Fibroblast of skin of right biceps (primary cell): Measurements from ENCODE around the gene RNH1.
A peak's percentile ranks its signal among the peaks of the same experiment; 100 is the strongest.

Experiments used
- DNase-seq: peaks from one replicate; pipeline ENCODE4 v3.0.0-alpha.2; 2013

The RNH1 gene

DNA sequence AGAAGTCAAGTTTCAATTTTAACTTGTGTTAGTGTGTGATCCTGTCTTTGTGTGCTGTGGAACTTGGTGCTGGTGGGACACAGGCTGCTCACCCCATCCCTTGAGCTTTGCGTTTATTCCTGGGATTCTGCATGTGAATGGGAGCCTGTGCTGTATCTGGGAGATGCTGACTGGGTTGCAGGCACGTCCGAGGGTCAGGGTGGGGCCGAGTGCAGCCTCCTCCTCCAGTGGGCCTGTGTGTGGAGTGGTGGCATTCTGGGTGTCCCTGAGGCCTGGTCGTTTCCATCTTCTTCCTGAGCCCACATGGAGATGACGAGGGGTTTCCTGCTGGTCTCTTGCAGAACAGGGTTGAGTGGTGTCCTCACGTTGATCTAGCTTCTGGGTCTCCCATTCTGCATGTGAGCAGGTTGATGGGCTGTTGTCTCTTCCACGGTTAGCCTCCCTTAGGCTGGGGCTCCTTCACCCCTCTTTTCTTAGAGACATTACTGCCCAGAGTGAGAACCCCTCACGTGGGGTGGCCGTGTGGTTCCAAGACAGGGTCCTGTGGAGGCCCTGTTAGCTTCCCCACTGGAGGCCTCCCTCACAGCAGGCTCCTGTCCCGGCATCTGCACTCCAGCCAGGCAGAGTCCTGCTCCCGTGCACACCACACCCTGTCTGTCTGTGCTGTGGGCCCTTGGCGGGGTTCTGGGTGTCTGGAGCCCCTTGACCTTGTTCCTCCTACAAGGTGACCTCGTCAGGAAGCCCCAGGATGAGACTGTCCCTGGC lies 52.1 kb downstream of the RNH1 start:
- no peak for DNase-seq

DNA sequence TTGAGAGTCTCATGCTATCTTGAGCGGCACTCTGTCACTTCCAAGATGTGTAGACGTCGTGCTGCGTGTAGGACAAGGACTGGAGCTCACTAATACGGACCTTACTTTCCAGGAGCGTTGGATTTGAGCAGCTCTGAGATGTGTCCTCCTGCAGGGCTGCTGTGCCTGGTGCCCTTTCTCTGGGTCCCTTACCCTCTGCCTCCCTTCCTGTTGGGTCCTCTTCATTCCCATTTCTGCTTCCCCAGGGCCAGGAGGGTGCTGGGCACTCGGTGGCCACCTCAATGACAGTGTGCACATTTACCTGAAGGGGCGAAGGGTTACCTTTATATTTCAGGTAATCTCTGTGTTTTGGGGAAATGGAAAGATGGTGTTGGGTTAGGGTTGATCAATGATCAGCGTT lies 53.0 kb downstream of the RNH1 start:
- no peak for DNase-seq

DNA sequence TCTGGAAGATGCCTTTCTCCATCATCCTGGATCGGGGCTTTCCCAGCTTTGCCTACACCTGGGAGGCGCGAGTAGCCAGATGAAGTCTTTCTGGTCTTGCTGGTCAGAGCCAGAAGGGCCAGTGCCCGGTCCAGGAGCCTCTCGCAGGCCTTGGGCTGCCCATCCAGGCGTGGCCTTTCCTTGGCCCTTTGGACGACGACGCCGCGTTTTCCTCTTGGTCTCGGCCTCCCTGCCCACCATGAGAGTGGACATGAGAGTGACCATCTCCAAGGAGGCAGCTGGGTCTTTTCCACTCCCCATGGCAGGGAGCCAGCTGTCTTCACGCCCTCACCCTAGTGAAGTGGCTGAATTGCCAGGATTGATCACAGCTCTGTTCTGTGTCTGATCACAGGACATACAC lies 53.5 kb downstream of the RNH1 start:
- DNase-seq, result no peak

DNA sequence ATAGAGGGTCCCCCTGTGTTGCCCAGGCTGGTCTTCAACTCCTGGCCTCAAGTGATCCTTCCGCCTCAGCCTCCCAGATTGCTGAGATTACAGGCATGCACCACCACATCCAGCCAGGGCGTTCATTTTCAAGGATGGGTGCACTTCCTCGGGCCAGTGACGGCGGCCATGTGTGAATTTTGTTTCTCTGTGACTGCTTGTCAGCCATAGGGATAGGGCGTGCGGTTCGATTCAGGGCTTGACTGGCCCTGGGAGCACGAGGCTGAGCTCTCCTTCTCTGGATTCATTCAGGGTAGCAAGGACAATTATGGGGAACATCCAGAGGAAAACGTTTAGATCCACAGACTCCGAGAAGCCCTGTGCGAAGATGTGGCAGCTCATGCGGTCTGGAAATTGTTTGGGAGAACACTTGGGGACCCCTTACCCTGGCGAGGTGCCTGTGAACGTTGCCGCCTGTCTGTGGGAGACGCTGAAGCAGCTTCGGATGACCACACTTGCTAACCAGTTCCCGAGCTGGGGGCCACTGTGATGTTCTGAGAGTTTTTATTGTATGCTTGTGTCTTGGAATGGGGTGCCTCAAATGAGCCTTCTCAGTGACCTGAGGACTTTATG lies 54.0 kb downstream of the RNH1 start:
- DNase-seq, result no peak

DNA sequence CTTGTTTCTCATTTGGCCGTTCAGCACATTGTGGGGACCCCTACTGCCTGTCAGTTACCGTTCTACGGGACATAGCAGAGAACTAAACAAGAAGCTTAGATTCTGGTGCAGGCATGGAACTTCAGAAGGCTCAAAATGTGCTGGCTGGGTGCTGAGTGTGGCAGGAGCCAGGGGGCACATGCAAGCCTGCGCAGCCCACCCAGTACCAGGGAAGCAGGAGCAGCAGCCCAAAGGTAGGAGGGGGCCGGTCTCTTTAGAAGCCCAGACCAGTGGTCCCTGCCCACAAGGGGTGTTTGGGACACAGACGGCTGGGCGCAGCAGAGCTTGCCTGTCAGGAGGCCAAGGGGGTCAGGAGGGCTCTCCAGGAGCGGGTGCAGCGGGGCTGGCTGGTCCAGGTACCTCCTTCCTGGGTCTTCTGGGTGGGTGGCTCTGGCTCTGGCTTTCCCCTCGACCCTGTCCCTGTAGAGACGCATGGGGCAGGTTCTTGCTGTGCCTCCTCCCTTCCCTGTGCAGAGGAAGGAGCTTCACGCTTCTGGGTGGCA lies 54.8 kb downstream of the RNH1 start:
- no peak for DNase-seq

DNA sequence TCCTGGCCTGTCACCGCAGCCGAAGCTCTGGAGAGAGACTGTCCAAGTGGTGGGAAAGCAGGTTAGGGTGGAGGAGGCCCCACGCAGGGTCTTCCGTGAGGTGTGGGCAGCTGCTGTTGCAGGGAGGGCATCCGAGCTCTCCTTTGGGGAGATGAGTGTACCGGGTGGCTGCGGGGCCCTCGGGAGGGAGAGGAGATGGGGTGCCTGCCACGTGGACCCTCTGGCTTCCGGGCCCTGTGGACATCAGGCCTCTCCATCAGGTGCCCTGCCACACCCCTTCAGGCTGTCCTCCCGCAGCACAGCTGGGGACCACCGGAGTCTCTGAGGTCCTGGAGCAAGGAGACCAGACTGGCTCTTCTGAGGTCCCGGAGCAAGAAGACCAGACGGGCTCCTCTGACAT lies 55.3 kb downstream of the RNH1 start:
- DNase-seq, result no peak

DNA sequence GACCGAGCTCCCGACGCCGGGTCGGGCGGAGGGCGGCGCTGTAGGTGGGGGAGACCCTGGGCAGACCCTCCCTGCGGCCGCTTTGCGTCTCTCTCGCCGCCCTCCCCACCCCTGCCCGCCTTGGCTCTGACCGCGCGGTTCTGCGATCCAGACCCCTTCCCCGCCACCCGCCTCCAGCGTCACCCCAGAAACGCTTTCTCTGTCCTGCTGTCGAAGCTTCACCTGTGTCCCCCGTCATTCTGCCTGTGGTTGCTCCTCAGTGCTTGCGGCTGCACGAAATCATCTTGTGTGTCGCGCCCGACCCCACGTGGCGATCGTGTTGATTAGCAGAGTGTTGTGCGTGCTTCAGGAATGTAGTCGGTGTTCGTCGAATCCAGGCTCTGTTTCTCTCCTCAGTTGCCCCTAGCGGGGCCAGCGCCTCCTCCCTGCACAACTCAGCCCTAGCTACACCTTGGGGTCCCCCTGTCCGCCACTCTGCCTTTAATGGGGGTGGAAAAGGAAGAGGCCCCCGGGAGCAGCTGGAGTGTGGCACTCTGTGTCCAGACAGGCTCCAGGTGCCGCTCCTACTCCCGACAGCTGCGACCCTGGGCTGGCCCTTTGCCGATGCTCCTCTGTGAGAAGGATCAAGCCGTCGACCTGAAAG lies 56.1 kb downstream of the RNH1 start:
- peak; percentile 69 for DNase-seq

DNA sequence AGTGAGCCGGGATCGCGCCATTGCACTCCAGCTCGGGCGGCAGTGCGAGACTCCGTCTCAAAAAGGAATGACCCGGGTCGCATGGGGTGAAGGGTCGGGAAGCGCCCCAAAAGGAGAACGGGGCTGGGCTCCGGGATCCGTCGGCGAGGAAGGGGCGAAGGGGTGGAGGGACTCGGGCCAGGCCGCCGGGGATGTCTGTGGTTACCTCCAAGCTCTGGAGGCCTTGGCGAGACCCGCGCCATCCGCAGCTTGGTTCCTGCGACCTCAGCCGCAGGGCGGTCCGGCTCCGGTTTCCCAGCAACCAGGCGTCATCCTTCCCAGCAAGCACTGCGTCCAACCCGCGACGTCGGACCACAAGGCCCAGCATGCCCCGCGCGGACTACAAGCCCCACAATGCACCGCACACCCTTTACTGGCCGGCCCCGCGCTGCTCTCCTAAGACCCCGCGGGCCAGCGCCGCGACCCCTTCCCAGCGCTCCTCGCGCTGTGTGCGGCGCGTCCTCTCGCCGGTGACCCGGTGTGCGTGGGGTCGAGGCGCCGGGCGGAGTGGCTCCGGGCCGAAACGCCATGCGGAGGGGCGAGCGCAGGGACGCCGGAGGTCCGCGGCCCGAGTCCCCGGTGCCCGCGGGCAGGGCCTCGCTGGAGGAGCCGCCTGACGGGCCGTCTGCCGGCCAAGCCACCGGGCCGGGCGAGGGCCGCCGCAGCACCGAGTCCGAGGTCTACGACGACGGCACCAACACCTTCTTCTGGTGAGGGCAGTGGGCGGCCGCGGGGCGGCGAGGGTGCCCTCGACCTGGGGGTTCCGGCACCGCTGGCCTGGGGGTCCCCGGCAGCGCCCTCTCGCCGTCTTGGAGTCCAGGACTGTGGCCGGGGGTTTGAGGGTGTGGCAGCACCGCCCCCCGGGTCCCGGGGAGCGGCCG lies 56.9 kb downstream of the RNH1 start, which contains the start of gene PTDSS2:
Gene PTDSS2, plus strand, starts transcription at position 391 of the 920 bp plus-strand sequence. Its CDS starts 177 bp downstream, at position 568.
- peak; percentile 93 for DNase-seq

DNA sequence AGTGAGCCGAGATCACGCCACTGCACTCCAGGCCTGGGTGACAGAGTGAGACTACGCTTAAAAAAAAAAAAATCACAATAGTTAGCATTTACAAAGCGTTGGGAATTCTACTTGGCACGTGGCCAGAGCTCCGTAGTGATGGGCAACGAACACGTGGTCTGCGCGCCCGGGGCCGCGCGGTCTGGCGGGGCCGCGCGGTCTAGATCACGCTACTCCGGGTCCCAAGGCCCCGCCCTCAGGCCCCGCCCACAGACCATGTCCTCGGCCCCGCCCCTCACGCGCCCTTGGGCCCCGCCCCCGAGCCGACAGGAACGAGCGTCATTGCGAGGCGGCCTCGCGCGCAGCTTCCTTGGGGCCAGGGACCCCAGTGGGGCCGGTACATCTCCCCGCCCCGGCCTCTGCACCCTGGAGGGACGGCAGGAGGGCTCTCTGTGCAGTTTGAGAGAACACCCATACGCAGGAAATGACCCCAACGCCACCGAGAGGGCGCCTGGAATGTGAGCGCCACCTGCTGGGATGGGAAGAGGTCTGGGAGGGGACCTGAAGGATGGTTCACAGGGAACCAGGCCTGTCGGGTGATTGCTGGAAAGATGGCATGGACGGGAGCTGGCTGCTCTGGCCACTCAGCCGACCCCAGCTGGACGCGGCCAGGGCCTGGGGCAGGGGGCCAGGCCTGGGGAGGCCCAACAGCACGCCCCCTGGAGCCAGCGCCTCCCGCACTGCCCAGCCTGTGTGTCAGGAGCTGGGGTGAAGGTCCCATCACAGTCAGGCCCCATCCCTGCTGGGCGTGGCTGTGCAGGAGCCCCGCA lies 58.9 kb downstream of the RNH1 start:
- peak; percentile 90 for DNase-seq

DNA sequence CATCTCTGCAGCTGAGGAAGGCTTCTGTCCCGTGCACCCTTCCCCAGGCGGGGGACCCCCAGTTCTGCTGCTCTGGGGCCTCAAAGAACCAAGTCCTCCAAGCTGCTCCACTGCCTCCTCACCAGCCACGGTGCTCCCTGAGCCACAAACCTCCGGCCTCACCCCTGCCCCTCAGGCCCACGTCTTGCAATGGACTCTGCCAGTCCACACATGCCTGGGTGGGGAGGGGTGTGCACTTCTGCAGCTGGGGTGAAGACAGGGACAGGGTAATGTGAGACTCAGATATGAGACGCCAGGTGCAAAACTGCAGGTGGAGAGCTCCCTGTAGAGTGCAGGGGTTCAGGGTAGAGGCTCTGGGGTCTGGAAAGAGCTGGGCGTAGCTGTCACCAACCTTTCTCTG lies 60.2 kb downstream of the RNH1 start:
- no peak for DNase-seq

DNA sequence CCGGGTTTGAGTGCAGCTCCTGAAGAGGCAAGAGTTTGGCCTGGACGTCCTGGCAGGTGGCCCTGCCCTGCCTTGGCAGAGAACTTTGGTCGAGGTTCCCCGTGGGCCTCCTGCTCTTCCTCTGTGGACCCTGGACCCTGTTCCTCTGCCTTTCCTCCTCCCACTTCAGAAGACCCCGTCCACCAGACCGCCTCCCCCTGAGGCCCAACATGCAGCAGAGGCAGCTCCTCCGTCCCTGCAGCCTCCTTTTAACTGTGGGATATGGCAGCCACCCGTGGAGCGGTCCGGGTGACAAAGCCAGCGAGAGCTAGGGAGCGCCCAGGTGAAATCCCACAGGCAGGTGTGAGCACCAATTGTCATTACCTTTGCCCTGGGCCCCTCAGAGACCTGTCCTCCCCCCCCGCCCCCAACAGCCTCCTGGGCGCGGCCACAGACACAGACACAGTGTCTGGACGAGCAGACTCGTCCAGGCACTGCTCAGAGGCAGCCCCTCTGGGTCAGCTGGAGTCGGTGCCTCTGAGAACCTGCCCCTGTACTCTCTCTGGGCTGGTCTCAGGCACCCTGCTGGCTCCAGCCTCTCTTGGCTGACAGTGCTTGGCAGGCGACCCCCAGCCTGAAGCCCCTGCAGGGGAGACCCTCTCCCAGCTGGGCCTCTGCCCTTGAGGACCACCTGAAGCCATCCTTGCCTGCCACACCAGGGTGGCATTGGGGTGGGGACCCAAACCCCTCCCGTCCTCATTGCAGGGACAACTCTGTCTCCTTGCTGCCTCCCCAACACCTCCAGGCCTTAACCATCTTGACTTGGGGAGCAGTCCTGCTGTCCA lies 61.1 kb downstream of the RNH1 start:
- no peak for DNase-seq
